Measurements from ENCODE around the gene DMRT1.

DNA sequence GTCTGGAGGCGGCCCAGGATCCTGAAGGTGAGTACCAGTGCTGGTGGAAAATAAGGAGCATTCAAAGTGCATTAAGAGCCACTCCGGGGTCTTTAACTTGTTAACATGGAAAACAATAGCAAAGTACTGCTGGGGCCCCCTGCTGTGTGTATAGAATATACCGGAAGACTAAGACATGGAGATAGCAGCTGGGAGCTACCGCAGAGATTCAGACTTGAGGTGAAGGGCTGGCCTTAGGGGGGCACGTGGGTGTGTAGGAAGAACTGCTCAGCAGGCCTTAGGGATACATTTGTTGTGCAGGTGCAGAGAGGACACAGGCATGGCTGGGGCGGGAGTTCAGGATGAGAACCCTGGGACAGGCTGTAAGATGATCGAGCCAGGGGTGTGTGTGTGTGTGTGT lies 1.2 kb upstream of the DMRT1 start:
- TF ChIP-seq, protein P1, sequence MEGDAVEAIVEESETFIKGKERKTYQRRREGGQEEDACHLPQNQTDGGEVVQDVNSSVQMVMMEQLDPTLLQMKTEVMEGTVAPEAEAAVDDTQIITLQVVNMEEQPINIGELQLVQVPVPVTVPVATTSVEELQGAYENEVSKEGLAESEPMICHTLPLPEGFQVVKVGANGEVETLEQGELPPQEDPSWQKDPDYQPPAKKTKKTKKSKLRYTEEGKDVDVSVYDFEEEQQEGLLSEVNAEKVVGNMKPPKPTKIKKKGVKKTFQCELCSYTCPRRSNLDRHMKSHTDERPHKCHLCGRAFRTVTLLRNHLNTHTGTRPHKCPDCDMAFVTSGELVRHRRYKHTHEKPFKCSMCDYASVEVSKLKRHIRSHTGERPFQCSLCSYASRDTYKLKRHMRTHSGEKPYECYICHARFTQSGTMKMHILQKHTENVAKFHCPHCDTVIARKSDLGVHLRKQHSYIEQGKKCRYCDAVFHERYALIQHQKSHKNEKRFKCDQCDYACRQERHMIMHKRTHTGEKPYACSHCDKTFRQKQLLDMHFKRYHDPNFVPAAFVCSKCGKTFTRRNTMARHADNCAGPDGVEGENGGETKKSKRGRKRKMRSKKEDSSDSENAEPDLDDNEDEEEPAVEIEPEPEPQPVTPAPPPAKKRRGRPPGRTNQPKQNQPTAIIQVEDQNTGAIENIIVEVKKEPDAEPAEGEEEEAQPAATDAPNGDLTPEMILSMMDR (IDR thresholded peaks at IDR 0.05), result no peak
- TF ChIP-seq EZH2 (IDR thresholded peaks at IDR 0.05), result no peak
- no peak for TF ChIP-seq EZH2phosphoT487 (IDR thresholded peaks at IDR 0.05)

Data from neural progenitor cell (in vitro differentiated cells).